IPS-18c (cell line): Measurements from ENCODE around the gene VPS4A.

ENCODE experiments used
- H3K4me3 ChIP-seq: 2 replicates; pipeline ENCODE4 v1.7.0; 2013; ENCODE audit warnings: low read depth, mild to moderate bottlenecking, low read length, moderate library complexity; ENCODE audit not compliant: insufficient read depth
- H3K9me3 ChIP-seq: one replicate; pipeline ENCODE4 v1.6.1; 2013; ENCODE audit warnings: mild to moderate bottlenecking, low read length, moderate library complexity; ENCODE audit not compliant: control insufficient read depth, insufficient read depth

VPS4A gene

GRCh38 chr16:69373019-69373418 lies 61.9 kb downstream of the VPS4A start:
- Histone ChIP-seq H3K4me3 (no peak overlapping the region), H3K9me3 (no peaks in the 10 kb centered on the region)
